PC-9 (cell line): Measurements from ENCODE around the gene GSC2. TPM values are rescaled to one million over a fixed set of nuclear protein-coding genes. Genes with fewer than 3 reads are reported as not detected.

Experiments
- BruUV-seq: library from RNA; stranded (reverse); fragments of 400-500 nt; replicated peaks from 2 replicates; lab custom pipeline; 2021; lab: Mats Ljungman, UMichigan
- CTCF ChIA-PET: fragments of 300-600 bp; sonication (Branson Sonifier 250); formaldehyde crosslinking; loops from one replicate; lab custom pipeline; 2022; ENCODE audit warnings: antibody characterized with exemption; lab: Charles Lee
- POLR2A ChIA-PET: fragments of 300-600 bp; sonication (Branson Sonifier 250); formaldehyde crosslinking; loops from one replicate; lab custom pipeline; 2022; ENCODE audit warnings: antibody characterized with exemption; ENCODE audit not compliant: unreplicated experiment; lab: Charles Lee
- DNase-seq, 2 experiments: peaks; one replicate each; pipeline versions ENCODE4 v3.0.0 to v3.0.0-alpha.2; 2015 to 2022; ENCODE audit warnings: mixed read lengths in 1 of 2
- H2AFZ ChIP-seq: fragments of 200-600 bp; sonication (generic); 2 replicates; pipeline ENCODE4 v1.8.1; 2017; ENCODE audit warnings: antibody characterized with exemption
- H3F3A ChIP-seq: fragments of 200-600 bp; sonication (generic); 2 replicates; pipeline ENCODE4 v1.8.1; 2017; ENCODE audit warnings: antibody characterized with exemption, mild to moderate bottlenecking, low read depth; ENCODE audit not compliant: insufficient read depth
- H3K27ac ChIP-seq: fragments of 200-600 bp; sonication (generic); 2 replicates; pipeline ENCODE4 v1.6.1; 2016; ENCODE audit warnings: mixed run types
- H3K27me3 ChIP-seq: fragments of 200-600 bp; sonication (generic); 2 replicates; pipeline ENCODE4 v1.6.1; 2016; ENCODE audit warnings: low read depth, mixed run types; ENCODE audit not compliant: insufficient read depth
- H3K36me3 ChIP-seq: fragments of 200-600 bp; sonication (generic); 2 replicates; pipeline ENCODE4 v1.6.1; 2016; ENCODE audit warnings: low read depth, mixed run types
- H3K4me1 ChIP-seq: fragments of 200-600 bp; sonication (generic); replicated peaks from 2 replicates; pipeline ENCODE4 v1.6.1; 2016; ENCODE audit warnings: mixed run types; ENCODE audit not compliant: insufficient read depth
- H3K4me2 ChIP-seq: fragments of 200-600 bp; sonication (generic); 2 replicates; pipeline ENCODE4 v1.6.1; 2017; ENCODE audit warnings: mixed run types
- H3K4me3 ChIP-seq: fragments of 200-600 bp; sonication (generic); 2 replicates; pipeline ENCODE4 v1.6.1; 2016; ENCODE audit warnings: mixed run types
- H3K79me2 ChIP-seq: fragments of 200-600 bp; sonication (generic); 2 replicates; pipeline ENCODE4 v1.6.1; 2017; ENCODE audit warnings: low read depth, mixed run types
- H3K9me2 ChIP-seq: fragments of 200-600 bp; sonication (generic); 2 replicates; pipeline ENCODE4 v1.8.1; 2017; ENCODE audit warnings: mild to moderate bottlenecking; ENCODE audit not compliant: insufficient read depth
- H3K9me3 ChIP-seq: fragments of 200-600 bp; sonication (generic); 2 replicates; pipeline ENCODE4 v1.8.1; 2016; ENCODE audit warnings: low read depth; ENCODE audit not compliant: insufficient read depth
- H4K20me1 ChIP-seq: fragments of 200-600 bp; sonication (generic); 2 replicates; pipeline ENCODE4 v1.8.1; 2017; ENCODE audit not compliant: insufficient read depth
- EZH2 ChIP-seq: fragments of 200-600 bp; sonication (generic); IDR thresholded peaks from 2 replicates; pipeline ENCODE4 v1.8.0; 2017; ENCODE audit warnings: antibody characterized with exemption, low read depth
- intact Hi-C: fragments of 100-400 bp; cut with micrococcal nuclease; formaldehyde crosslinking; loops from one replicate; pipeline ENCODE4 v1.10.0; 2022; ENCODE audit not compliant: unreplicated experiment
- total RNA-seq: library from RNA; stranded (reverse); gene quantifications from 2 replicates; pipeline ENCODE4 v1.2.3, GENCODE V29; 2021
- TF ChIP-seq, protein P1 (sequence below): fragments of 200-600 bp; sonication (generic); conservative IDR thresholded peaks from 2 replicates; pipeline ENCODE4 v1.6.1; 2017; ENCODE audit warnings: mixed run types, antibody characterized with exemption, mild to moderate bottlenecking, moderate library complexity

GSC2 gene
- total RNA-seq, 1 experiment from 2014 or later: not detected

DNA sequence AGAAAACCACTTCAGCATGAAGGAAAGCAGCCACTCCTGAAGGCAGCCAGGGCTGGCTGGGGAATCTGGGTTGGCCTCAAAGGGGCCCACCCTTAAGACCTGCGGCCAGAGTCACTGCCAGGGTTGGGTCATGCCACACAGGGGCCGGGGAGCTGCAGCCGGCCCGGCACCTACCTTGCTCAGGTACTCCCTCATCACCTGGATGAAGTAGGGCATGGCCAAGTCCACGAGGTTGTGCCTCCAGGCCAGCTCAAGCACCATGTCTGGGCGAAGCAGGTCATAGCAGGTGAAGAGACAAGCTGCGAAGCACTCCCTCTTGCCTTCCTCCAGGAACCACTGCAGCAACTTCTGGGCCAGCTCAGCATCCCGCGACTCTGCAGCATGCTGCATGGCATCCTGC is 33.1 kb upstream of the GSC2 start:
- no peak overlapping the region for H3K4me3 ChIP-seq
- no peak overlapping the region for H3K27ac ChIP-seq
- H3K9me3 ChIP-seq: no peaks in the 10 kb centered on the region
- no peak for DNase-seq
- H3K9me2 ChIP-seq: no peaks in the 10 kb centered on the region
- no TSS peak for BruUV-seq
- ChIA-PET CTCF (no interaction called here), POLR2A (interaction anchor here (0.6 kb wide), 1 partner anchor 248 kb away, joined by 3 read pairs; the partner anchor contains the start of gene HIRA)
- H2AFZ ChIP-seq: no peak overlapping the region
- H3K4me1 ChIP-seq: peaks cover 27% of the 10 kb centered on the region
- H3F3A ChIP-seq: peaks cover 15% of the 10 kb centered on the region
- no peaks in the 10 kb centered on the region for H3K36me3 ChIP-seq
- H3K27me3 ChIP-seq: no peaks in the 10 kb centered on the region
- H3K4me2 ChIP-seq: no peak overlapping the region
- TF ChIP-seq, protein P1, sequence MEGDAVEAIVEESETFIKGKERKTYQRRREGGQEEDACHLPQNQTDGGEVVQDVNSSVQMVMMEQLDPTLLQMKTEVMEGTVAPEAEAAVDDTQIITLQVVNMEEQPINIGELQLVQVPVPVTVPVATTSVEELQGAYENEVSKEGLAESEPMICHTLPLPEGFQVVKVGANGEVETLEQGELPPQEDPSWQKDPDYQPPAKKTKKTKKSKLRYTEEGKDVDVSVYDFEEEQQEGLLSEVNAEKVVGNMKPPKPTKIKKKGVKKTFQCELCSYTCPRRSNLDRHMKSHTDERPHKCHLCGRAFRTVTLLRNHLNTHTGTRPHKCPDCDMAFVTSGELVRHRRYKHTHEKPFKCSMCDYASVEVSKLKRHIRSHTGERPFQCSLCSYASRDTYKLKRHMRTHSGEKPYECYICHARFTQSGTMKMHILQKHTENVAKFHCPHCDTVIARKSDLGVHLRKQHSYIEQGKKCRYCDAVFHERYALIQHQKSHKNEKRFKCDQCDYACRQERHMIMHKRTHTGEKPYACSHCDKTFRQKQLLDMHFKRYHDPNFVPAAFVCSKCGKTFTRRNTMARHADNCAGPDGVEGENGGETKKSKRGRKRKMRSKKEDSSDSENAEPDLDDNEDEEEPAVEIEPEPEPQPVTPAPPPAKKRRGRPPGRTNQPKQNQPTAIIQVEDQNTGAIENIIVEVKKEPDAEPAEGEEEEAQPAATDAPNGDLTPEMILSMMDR: no peak
- TF ChIP-seq EZH2: no peak
- intact Hi-C loops: no loop called here
- H4K20me1 ChIP-seq: no peaks in the 10 kb centered on the region
- no peaks in the 10 kb centered on the region for H3K79me2 ChIP-seq

DNA sequence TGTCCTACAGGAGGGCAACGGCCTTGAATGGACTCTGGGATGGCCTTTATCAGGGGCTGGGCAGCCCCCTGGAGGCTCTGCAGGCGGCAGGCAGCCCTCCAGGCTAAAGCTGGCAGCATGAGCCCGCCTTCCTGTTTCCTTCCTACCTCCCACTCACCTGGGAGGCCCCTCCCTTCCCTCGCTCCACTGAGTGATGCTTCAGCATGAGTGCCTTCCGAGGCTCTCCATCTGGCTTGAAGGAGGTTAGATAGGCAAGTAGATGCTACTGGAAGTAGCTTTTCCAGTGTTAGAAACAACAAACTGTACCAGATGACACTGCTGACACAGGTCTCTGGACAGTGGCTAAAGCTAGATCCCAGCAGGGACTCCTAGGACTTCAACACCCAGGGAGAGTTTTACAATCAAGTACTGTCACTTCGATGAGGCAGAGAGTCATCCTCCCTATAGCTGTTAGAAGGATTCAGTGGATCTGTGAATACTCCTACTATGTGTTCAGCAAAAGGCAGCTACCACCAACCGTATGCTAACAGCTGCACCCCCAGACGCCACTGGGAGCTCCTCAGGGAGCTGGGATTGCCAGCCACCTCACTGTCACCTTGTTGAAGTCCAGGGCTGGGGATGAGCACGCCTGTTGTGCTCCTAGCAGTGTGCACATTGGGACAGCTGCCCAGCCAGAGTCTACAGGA is 32.5 kb upstream of the GSC2 start:
- no peak for TF ChIP-seq EZH2
- TF ChIP-seq, protein P1: no peak
- H3K27me3 ChIP-seq: no peaks in the 10 kb centered on the region
- no peak overlapping the region for H2AFZ ChIP-seq
- H3K4me2 ChIP-seq: no peak overlapping the region
- H4K20me1 ChIP-seq: peaks cover 2% of the 10 kb centered on the region; the same call in 1 of the 2 replicates
- no peak overlapping the region for H3K4me3 ChIP-seq
- no peaks in the 10 kb centered on the region for H3K36me3 ChIP-seq
- no peak overlapping the region for H3K27ac ChIP-seq
- BruUV-seq: no TSS peak
- DNase-seq: no peak
- H3K9me2 ChIP-seq: no peaks in the 10 kb centered on the region
- intact Hi-C loops: no loop called here
- ChIA-PET POLR2A (interaction anchor here (0.6 kb wide), 1 partner anchor 249 kb away, joined by 3 read pairs; the partner anchor contains the start of gene HIRA), CTCF (interaction anchor here (0.6 kb wide), 1 partner anchor 40 kb away, joined by 9 read pairs; no protein-coding TSS in a partner anchor)
- peaks cover 15% of the 10 kb centered on the region for H3F3A ChIP-seq
- peaks cover 27% of the 10 kb centered on the region for H3K4me1 ChIP-seq
- H3K9me3 ChIP-seq: no peaks in the 10 kb centered on the region
- H3K79me2 ChIP-seq: peaks cover 6% of the 10 kb centered on the region; the same call in 1 of the 2 replicates

DNA sequence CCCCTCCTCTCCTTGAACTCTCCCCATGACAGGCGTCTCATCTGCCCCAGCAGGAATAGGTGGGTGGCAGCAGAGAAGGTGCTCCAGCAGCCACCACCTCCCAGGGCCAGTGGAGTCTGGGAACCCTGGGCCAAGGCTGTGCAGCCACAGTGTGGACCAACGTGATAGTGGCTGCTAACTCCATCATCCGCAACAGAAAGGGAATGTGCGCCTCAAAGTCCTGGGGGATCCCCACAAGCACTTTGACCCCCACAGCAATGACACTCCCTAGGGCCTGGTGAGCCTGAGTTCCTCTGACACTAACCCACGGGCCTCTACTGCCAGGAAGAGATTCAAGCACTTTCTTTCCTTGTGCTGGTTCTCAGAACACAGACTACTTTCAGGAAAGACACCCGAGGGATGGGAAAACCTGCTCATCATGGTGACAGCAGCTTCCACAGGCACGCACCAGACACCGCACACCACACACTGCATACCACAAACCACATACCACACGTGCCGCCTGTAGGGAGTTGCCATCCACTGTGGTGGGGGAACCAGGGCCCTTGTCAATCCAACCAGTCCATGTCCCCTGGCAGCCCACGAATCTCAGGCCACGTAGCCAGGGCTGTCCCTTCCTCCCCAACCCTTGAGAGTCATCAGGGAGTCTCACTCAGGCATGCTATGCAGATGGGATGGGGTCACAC is 31.8 kb upstream of the GSC2 start:
- H3K36me3 ChIP-seq: no peaks in the 10 kb centered on the region
- peaks cover 29% of the 10 kb centered on the region for H3K4me1 ChIP-seq
- peaks cover 15% of the 10 kb centered on the region for H3F3A ChIP-seq
- H3K27ac ChIP-seq: no peak overlapping the region
- DNase-seq: no peak
- H3K9me2 ChIP-seq: no peaks in the 10 kb centered on the region
- H3K4me2 ChIP-seq: no peak overlapping the region
- H4K20me1 ChIP-seq: peaks cover 6% of the 10 kb centered on the region; the same call in 1 of the 2 replicates
- no peaks in the 10 kb centered on the region for H3K27me3 ChIP-seq
- no TSS peak for BruUV-seq
- POLR2A ChIA-PET: no interaction called here
- no peaks in the 10 kb centered on the region for H3K9me3 ChIP-seq
- H3K79me2 ChIP-seq: peaks cover 12% of the 10 kb centered on the region
- TF ChIP-seq EZH2: no peak
- TF ChIP-seq, protein P1: no peak
- H3K4me3 ChIP-seq: no peak overlapping the region
- intact Hi-C loops: no loop called here
- H2AFZ ChIP-seq: no peak overlapping the region
- CTCF ChIA-PET: interaction anchor here (0.6 kb wide), 1 partner anchor 39 kb away, joined by 9 read pairs; no protein-coding TSS in a partner anchor
